ENCODE data around the gene RDX. TPM values are rescaled to one million over a fixed set of nuclear protein-coding genes. Genes with fewer than 3 reads are reported as not detected.
"Not testable (repeated sequence)": the region's sequence is repeated elsewhere in the genome, so short reads cannot be mapped to it uniquely, and the experiment has no call there.

The RDX gene
- total RNA-seq, 1 donor from 2014 or later: 115 TPM

GRCh38 chr11:110297076-110297725 lies 787 bp upstream of the RDX start:
- H3K4me3 Mint-ChIP-seq: peak overlapping the region; percentile 83
- H3K4me1 Mint-ChIP-seq (ENCODE audit: unreplicated experiment): peaks cover 27% of the 10 kb centered on the region
- no peak for DNase-seq (ENCODE audit: extremely low spot score, unreplicated experiment)
- H3K27me3 Mint-ChIP-seq: peaks cover 2% of the 10 kb centered on the region
- H3K27ac Mint-ChIP-seq: peak overlapping the region; percentile 85
- H3K36me3 Mint-ChIP-seq: no peaks in the 10 kb centered on the region
- no peak for TF ChIP-seq CTCF (conservative IDR thresholded peaks at IDR 0.05)
- peaks cover 5% of the 10 kb centered on the region for H3K9me3 Mint-ChIP-seq

DNA sequence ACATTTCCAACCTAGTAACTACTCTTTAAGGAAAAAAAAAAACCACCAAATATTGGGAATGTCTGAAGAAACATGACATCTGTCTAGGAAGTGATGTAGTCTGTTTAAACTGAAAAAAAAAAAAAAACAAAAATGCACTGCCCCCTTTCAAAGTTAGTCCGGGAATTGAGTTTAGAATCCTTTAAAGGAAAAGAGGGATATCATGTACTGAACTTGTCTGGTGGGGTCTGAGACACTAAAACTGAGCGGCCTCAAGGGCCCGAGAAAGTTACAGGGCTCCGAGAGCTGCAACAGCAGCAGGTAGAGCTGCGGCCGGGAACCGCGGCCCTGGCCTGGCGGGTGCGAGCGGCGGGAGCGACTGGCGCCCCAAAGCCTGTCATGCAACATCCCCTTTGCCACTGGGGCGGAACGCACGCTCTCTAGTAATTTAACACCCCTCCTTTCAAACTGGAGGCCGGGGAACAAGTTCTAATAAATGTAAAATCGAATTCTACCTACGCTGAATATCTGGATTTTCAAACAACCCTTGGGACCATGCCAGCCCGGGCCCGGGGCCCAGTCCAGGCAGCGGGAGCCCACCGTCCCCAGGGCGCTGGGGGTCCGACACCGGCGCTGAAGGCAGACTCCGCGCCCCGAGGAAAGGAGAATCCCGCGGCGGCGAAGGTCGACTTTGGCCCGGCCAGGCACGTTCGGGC lies 736 bp downstream of the RDX start:
- Mint-ChIP-seq H3K4me3 (peak overlapping the region; percentile 91), H3K36me3 (peaks cover 5% of the 10 kb centered on the region), H3K27ac (peak overlapping the region; percentile 70), H3K4me1 (ENCODE audit: unreplicated experiment) (peaks cover 27% of the 10 kb centered on the region), H3K27me3 (peaks cover 2% of the 10 kb centered on the region), H3K9me3 (peaks cover 5% of the 10 kb centered on the region)
- DNase-seq (ENCODE audit: extremely low spot score, unreplicated experiment): peak; percentile 76
- TF ChIP-seq CTCF (conservative IDR thresholded peaks at IDR 0.05): no peak

DNA sequence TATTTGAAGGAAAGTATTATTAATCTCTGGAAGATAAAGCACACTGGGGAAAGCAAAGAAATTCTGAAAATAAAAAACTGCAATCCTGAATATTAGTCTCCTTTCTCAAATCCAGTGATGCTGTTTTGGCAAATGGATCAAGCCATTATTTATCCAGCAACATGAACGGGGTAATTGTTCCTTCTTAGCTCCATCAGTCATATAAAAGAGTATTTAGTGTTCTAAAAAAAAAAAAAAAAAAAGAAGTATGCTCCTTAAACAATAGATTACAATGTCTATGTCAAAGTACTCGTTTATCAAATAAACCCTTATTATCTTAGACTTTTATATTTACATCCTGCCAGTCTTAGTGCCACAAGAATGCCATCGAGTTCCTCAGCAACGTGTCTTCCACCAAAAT lies 1.3 kb downstream of the RDX start:
- H3K36me3 Mint-ChIP-seq: peaks cover 6% of the 10 kb centered on the region
- H3K27ac Mint-ChIP-seq: peak overlapping the region; percentile 70
- peaks cover 2% of the 10 kb centered on the region for H3K27me3 Mint-ChIP-seq
- peaks cover 5% of the 10 kb centered on the region for H3K9me3 Mint-ChIP-seq
- peak overlapping the region; percentile 91 for H3K4me3 Mint-ChIP-seq
- DNase-seq (ENCODE audit: extremely low spot score, unreplicated experiment): no peak
- peaks cover 27% of the 10 kb centered on the region for H3K4me1 Mint-ChIP-seq (ENCODE audit: unreplicated experiment)
- no peak for TF ChIP-seq CTCF (conservative IDR thresholded peaks at IDR 0.05)

DNA sequence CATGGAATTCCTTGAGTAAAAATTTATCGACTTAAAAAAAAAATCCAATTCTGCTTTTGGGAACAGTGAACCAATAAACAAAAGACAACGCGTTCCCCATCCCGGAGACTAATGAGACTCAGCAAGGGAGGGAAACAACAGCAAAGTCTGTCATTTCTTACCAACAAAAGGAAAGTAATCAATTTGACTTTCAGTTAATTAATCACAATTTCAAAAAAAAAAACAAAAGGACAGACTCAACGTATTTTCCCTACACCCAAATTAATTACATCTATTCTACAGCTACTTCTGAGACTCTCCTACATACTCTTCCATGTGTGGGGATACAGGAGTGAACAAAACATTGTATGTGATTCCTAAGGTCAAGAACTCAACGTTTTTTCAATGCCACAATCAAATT lies 1.9 kb downstream of the RDX start:
- Mint-ChIP-seq H3K4me1 (ENCODE audit: unreplicated experiment) (peaks cover 27% of the 10 kb centered on the region), H3K27ac (no peak overlapping the region), H3K9me3 (peaks cover 5% of the 10 kb centered on the region), H3K4me3 (peak overlapping the region; percentile 91), H3K27me3 (peaks cover 2% of the 10 kb centered on the region), H3K36me3 (peaks cover 6% of the 10 kb centered on the region)
- no peak for DNase-seq (ENCODE audit: extremely low spot score, unreplicated experiment)
- TF ChIP-seq CTCF (conservative IDR thresholded peaks at IDR 0.05): no peak

- H3K36me3 Mint-ChIP-seq: peaks cover 6% of the 10 kb centered on the region
- H3K27me3 Mint-ChIP-seq: no peaks in the 10 kb centered on the region
- peaks cover 26% of the 10 kb centered on the region for H3K4me1 Mint-ChIP-seq (ENCODE audit: unreplicated experiment)
- H3K4me3 Mint-ChIP-seq: peak overlapping the region; percentile 91
- no peaks in the 10 kb centered on the region for H3K9me3 Mint-ChIP-seq
- no peak for DNase-seq (ENCODE audit: extremely low spot score, unreplicated experiment)
- no peak for TF ChIP-seq CTCF (conservative IDR thresholded peaks at IDR 0.05)
- H3K27ac Mint-ChIP-seq: no peak overlapping the region
Observed at GRCh38 chr11:110293389-110293788, 3.0 kb downstream of the RDX start.

DNA sequence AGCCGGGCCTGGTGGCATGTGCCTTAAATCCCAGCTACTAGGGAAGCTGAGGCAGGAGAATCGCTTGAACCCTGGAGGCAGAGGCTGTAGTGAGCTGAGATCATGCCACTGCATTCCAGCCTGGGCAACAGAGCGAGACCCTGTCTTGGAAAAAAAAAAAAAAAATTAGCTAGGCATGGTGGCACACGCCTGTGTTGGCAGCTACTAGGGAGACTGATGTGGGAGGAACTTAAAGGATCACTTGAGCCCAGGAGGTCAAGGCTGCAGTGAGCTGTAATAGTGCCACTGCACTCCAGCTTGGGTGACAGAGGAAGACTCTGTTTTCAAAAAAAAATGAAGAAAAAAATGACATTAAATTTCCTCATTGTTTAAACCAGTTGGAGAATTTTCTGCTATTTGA lies 4.3 kb downstream of the RDX start:
- H3K9me3 Mint-ChIP-seq; H3K36me3 Mint-ChIP-seq; H3K27me3 Mint-ChIP-seq; DNase-seq (ENCODE audit: extremely low spot score, unreplicated experiment); H3K27ac Mint-ChIP-seq; H3K4me3 Mint-ChIP-seq: not testable (repeated sequence)
- peaks cover 29% of the 10 kb centered on the region for H3K4me1 Mint-ChIP-seq (ENCODE audit: unreplicated experiment)
